ENCODE measurements around the gene CDK19. TPM values are rescaled to one million over a fixed set of nuclear protein-coding genes. Genes with fewer than 3 reads are reported as not detected.

The CDK19 gene
- total RNA-seq, 1 donor from 2014 or later, result 6.9 TPM

GRCh38 chr6:110708295-110708950 lies 106.8 kb downstream of the CDK19 start:
- ATAC-seq (no peak), DNase-seq (ENCODE audit: low spot score) (no peak)

GRCh38 chr6:110705543-110705942 lies 109.7 kb downstream of the CDK19 start:
- ATAC-seq (no peak), DNase-seq (ENCODE audit: low spot score) (no peak)

GRCh38 chr6:110703906-110704594 lies 111.2 kb downstream of the CDK19 start:
- ATAC-seq (peak; percentile 85), DNase-seq (ENCODE audit: low spot score) (no peak)

GRCh38 chr6:110703010-110703905 lies 112.0 kb downstream of the CDK19 start:
- no peak for DNase-seq (ENCODE audit: low spot score)

GRCh38 chr6:110699780-110700179 lies 115.5 kb downstream of the CDK19 start:
- ATAC-seq (no peak), DNase-seq (ENCODE audit: low spot score) (no peak)

More at GRCh38 chr6:110703010-110703905, 112.0 kb downstream of the CDK19 start:
- ATAC-seq, result peak; percentile 12

GRCh38 chr6:110693994-110694393 lies 121.3 kb downstream of the CDK19 start:
- no peak for ATAC-seq
- DNase-seq (ENCODE audit: low spot score), result no peak

- DNase-seq (ENCODE audit: low spot score) (no peak), ATAC-seq (no peak)
Measured at GRCh38 chr6:110693296-110693695, 122.0 kb downstream of the CDK19 start.

- ATAC-seq (no peak), DNase-seq (ENCODE audit: low spot score) (no peak)
Measured at GRCh38 chr6:110690916-110691315, 124.4 kb downstream of the CDK19 start.

- DNase-seq (ENCODE audit: low spot score) (no peak), ATAC-seq (no peak)
Measured at GRCh38 chr6:110690106-110690654, 125.1 kb downstream of the CDK19 start.

GRCh38 chr6:110689275-110689935 lies 125.9 kb downstream of the CDK19 start:
- DNase-seq (ENCODE audit: low spot score) (no peak), ATAC-seq (no peak)

GRCh38 chr6:110688661-110689268 lies 126.5 kb downstream of the CDK19 start:
- DNase-seq (ENCODE audit: low spot score) (no peak), ATAC-seq (peak; percentile 36)

- DNase-seq (ENCODE audit: low spot score) (no peak), ATAC-seq (no peak)
Measured at GRCh38 chr6:110687326-110687725, 127.9 kb downstream of the CDK19 start.

GRCh38 chr6:110683241-110683640 lies 132.0 kb downstream of the CDK19 start:
- ATAC-seq (no peak), DNase-seq (ENCODE audit: low spot score) (no peak)

GRCh38 chr6:110682460-110682853 lies 132.8 kb downstream of the CDK19 start:
- DNase-seq (ENCODE audit: low spot score) (peak; percentile 63), ATAC-seq (peak; percentile 93)

- DNase-seq (ENCODE audit: low spot score), result no peak
- ATAC-seq, result peak; percentile 79
Measured at GRCh38 chr6:110681543-110682459, 133.5 kb downstream of the CDK19 start.

- DNase-seq (ENCODE audit: low spot score) (no peak), ATAC-seq (no peak)
Measured at GRCh38 chr6:110676396-110676795, 138.9 kb downstream of the CDK19 start.

GRCh38 chr6:110674096-110674495 lies 141.2 kb downstream of the CDK19 start:
- ATAC-seq (no peak), DNase-seq (ENCODE audit: low spot score) (no peak)

GRCh38 chr6:110672122-110672521 lies 143.1 kb downstream of the CDK19 start:
- ATAC-seq (no peak), DNase-seq (ENCODE audit: low spot score) (no peak)

- ATAC-seq, result peak; percentile 75
- no peak for DNase-seq (ENCODE audit: low spot score)
Measured at GRCh38 chr6:110671447-110671846, 143.8 kb downstream of the CDK19 start.
